HG02759 (cell line): Measurements from ENCODE around the gene TENT5D.
"Not testable (repeated sequence)": the region's sequence is repeated elsewhere in the genome, so short reads cannot be mapped to it uniquely, and the experiment has no call there.

Experiments used
- ATAC-seq: cut with Tn5 transposase; IDR thresholded peaks from one replicate; pipeline ENCODE4 v1.9.1; 2021; ENCODE audit warnings: mild to moderate bottlenecking, moderate library complexity; ENCODE audit not compliant: unreplicated experiment

Gene TENT5D

GRCh38 chrX:80420147-80420546, at the start of gene TENT5D:
TENT5D (plus strand) TSS chrX:80420447; CDS start chrX:80442540, 22,093 bp downstream.
- no peak for ATAC-seq

DNA sequence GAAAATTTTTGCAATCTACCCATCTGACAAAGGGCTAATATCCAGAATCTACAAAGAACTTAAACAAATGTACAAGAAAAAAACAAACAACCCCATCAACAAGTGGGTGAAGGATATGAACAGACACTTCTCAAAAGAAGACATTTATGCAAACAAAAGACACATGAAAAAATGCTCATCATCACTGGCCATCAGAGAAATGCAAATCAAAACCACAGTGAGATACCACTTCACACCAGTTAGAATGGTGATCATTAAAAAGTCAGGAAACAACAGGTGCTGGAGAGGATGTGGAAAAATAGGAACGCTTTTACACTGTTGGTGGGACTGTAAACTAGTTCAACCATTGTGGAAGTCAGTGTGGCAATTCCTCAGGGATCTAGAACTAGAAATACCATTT, 34.6 kb upstream of the TENT5D start:
- ATAC-seq, result not testable (repeated sequence)

- no peak for ATAC-seq
Observed at GRCh38 chrX:80388206-80388605, 32.0 kb upstream of the TENT5D start.

DNA sequence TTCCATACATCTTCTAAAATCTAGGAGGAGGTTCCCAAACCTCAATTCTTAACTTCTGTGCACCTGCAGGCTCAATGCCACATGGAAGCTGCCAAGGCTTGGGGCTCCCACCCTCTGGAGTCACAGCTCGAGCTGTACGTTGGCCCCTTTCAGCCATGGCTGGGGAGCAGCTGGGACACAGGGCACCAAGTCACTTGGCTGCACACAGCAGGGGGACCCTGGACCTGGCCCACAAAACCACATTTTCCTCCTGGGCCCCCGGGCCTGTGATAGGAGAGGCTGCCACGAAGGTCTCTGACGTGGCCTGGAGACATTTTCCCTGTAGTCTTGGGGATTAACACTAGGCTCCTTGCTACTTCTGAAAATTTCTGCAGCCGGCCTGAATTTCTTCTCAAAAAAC, 8.2 kb upstream of the TENT5D start:
- ATAC-seq, result no peak

- ATAC-seq, result no peak
Observed at GRCh38 chrX:80423000-80423399, 2.8 kb downstream of the TENT5D start.

GRCh38 chrX:80423744-80424143, 3.5 kb downstream of the TENT5D start:
- ATAC-seq, result no peak

DNA sequence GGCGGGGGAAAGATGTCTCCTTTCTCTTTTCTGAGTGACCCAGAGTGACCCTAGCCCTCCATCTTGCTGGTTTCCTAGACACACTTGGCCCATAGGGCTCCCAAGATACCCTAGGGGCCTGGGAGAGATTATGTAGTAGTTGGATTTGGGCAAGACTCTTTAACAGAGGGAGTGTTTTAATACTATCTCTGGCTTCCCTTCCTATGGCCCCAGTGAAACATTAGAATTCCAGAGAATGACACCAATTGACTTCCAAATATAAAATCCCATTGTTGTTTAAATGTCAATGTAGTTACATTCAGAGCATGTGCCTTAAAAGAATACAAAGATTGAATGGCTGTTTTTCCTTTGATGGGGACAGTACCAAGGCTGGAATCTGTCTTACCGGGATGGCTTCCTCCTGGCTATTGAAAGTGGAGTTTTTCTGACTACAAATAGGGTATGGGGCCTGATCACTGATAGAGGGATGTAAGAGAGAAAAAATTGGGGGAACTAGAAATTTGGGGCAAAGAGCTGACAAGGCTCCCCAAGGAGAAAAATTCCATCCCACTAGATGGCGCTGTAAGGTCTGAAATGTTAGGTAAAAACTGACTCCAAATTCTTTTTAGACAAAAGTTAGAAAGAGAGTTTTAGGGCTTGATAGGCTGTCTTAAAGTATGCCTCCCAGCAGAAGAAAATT, 10.7 kb downstream of the TENT5D start:
- ATAC-seq, result no peak

- no peak for ATAC-seq
Observed at GRCh38 chrX:80431505-80431832, 11.2 kb downstream of the TENT5D start.

DNA sequence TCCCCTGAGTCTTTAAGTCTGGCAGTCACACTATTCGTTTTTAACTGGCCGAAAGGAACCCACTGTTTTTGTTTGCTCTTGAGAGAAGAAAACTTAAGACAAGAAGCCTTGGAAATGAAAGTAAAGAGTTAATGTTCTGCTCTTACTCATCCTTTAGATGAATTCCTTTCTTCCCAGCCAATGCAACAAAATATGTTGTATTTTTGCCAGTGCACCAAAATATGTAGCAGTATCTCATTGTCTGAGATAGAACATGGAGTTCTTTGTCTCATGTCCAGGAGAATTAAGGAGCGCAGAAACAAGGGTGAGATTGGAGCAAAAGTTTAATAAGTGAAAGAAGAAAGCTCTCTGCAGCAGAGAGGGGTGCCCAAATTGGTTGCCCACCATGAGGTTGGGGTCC, 12.2 kb downstream of the TENT5D start:
- no peak for ATAC-seq

DNA sequence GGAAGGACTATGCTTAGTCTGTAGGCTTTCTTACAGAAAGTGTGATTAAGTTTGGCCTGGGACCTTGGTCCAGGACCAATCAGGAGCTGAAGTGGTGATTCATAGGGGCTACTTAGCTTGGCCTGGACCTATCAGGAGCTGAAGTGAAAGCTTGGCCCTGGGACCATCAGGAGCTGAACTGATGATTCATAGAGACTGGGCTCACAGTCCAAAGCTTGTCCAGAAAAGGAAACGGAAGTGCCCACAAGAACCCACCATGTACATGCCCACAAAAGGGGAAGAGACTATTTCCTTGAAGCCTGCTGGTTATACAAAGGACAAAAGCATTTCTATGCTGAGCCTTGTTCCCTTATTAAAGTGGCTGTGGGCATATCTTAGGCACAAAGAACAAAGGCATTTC, 12.6 kb downstream of the TENT5D start:
- no peak for ATAC-seq

GRCh38 chrX:80468166-80468565, 47.9 kb downstream of the TENT5D start:
- not testable (repeated sequence) for ATAC-seq

DNA sequence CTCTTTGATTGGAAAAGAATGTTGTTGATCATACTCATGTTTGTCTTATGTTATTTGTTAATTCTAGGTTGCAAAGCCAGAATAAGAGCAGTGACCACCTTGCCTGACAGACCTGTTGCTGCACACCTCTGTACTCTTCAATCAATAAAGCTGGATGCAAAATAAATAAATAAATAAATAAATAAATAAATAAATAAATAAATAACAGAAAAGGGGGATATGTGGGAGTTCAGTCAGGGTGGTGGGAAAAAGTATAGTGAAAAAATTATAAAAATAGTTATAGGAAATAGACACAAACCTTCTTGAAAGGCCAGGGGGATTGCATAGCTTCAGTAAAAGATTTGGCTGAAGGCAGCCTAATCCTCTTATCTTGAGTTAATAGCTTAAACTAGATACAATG, 51.3 kb downstream of the TENT5D start:
- ATAC-seq, result no peak

GRCh38 chrX:80485543-80485942, 65.3 kb downstream of the TENT5D start:
- ATAC-seq, result no peak

DNA sequence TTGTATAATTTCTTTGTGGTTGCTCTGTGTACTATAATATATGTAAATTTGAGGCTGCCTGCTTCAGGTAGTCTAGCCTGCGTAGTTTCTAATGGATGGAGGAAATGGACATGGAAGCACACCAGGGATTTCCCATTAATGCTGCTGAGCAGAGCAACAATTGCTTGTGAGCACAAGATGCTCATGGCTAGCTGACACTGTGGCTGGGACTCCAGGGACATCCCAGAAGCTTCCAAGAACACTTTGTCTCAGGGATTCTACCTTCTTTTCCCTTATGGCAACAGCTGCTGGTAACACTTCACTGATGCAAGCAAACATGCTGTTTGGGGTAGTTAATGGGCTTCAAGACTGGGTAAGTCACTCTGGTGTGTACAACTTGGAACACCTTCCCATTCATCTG, 66.1 kb downstream of the TENT5D start:
- no peak for ATAC-seq

DNA sequence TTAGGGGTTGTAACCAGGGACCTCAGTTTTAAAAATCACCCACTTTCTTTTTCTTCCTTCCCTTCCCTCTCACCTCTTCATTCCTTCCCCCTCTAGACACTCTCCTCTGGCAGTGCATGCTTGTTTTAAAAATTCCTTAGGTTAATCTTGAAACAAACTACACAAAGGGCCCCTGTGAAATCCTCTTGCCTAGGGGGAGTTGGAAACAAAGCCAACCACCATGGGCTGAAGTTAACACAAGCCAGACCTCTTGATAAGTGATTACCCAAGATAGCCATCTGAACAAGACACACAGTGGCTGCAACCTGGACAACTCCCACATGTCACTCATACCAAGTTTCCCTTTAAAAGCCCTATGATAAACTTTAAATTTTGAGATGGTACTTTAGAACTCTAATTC, 68.9 kb downstream of the TENT5D start:
- no peak for ATAC-seq
